ENCODE data around the gene OTOG.

Gene OTOG

DNA sequence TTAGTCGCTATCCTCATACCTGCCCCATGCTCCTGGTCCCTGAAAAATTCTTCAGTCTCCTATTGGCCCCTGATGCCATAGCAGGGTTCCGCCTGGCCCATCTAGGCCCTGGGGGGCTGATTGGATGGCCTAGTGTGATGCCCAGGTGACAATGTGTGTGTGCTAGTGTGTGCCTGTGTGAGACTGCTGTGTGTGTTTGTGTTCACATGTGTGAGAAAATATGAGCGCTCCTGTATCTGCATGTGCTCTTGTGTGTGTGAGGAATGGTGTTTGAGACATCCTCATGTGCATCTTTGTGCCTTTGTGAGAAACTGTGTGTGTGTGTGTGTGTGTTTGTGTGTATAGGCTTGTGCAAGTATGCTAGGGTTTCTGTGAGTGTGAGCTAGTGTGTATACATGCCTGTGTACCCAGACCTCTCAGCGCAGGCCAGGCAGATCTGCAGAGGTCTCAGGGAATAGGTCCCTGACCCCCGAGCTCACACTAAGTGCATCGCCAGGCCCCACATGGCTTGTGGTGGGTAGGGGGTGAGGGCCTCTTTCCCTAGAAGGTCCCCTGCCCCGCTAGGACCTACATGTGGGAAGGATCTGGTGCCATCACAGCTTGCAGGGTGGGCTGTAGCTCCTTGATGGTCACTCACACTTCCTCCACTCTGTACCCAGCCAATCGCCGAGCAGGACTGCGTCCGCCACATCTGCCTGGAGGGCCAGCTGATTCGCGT lies 64.6 kb downstream of the OTOG start:
- H3K27ac ChIP-seq (ENCODE audit: low read depth, low read length) = no peak overlapping the region
- no peaks in the 10 kb centered on the region for H4K20me1 ChIP-seq (ENCODE audit: low read depth, low read length)
- no peak for TF ChIP-seq EZH2phosphoT487 (conservative IDR thresholded peaks at IDR 0.05; ENCODE audit: low read length)
- TF ChIP-seq, protein P1, sequence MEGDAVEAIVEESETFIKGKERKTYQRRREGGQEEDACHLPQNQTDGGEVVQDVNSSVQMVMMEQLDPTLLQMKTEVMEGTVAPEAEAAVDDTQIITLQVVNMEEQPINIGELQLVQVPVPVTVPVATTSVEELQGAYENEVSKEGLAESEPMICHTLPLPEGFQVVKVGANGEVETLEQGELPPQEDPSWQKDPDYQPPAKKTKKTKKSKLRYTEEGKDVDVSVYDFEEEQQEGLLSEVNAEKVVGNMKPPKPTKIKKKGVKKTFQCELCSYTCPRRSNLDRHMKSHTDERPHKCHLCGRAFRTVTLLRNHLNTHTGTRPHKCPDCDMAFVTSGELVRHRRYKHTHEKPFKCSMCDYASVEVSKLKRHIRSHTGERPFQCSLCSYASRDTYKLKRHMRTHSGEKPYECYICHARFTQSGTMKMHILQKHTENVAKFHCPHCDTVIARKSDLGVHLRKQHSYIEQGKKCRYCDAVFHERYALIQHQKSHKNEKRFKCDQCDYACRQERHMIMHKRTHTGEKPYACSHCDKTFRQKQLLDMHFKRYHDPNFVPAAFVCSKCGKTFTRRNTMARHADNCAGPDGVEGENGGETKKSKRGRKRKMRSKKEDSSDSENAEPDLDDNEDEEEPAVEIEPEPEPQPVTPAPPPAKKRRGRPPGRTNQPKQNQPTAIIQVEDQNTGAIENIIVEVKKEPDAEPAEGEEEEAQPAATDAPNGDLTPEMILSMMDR (IDR thresholded peaks at IDR 0.05; ENCODE audit: insufficient read depth, low read length, poor library complexity, severe bottlenecking) = no peak
- no peaks in the 10 kb centered on the region for H3K79me2 ChIP-seq (ENCODE audit: insufficient read depth, low read length)
- no peak overlapping the region for H3K4me3 ChIP-seq (ENCODE audit: insufficient read depth, low read length, poor library complexity, severe bottlenecking)
- no peak overlapping the region for H2AFZ ChIP-seq (ENCODE audit: low read depth, low read length, severe bottlenecking)
- no peaks in the 10 kb centered on the region for H3K9me2 ChIP-seq (replicated peaks; ENCODE audit: insufficient read depth, low read length)
- no peaks in the 10 kb centered on the region for H3K36me3 ChIP-seq (ENCODE audit: low read length)
- H3K27me3 ChIP-seq (ENCODE audit: low read length) = no peaks in the 10 kb centered on the region
- H3K4me2 ChIP-seq (ENCODE audit: low read depth, low read length, poor library complexity, severe bottlenecking) = no peak overlapping the region
- no peaks in the 10 kb centered on the region for H3F3A ChIP-seq (ENCODE audit: insufficient read depth)
- H3K9me3 ChIP-seq (ENCODE audit: insufficient read depth, low read length) = no peaks in the 10 kb centered on the region
- no peak overlapping the region for H3K9ac ChIP-seq (ENCODE audit: low read length)

DNA sequence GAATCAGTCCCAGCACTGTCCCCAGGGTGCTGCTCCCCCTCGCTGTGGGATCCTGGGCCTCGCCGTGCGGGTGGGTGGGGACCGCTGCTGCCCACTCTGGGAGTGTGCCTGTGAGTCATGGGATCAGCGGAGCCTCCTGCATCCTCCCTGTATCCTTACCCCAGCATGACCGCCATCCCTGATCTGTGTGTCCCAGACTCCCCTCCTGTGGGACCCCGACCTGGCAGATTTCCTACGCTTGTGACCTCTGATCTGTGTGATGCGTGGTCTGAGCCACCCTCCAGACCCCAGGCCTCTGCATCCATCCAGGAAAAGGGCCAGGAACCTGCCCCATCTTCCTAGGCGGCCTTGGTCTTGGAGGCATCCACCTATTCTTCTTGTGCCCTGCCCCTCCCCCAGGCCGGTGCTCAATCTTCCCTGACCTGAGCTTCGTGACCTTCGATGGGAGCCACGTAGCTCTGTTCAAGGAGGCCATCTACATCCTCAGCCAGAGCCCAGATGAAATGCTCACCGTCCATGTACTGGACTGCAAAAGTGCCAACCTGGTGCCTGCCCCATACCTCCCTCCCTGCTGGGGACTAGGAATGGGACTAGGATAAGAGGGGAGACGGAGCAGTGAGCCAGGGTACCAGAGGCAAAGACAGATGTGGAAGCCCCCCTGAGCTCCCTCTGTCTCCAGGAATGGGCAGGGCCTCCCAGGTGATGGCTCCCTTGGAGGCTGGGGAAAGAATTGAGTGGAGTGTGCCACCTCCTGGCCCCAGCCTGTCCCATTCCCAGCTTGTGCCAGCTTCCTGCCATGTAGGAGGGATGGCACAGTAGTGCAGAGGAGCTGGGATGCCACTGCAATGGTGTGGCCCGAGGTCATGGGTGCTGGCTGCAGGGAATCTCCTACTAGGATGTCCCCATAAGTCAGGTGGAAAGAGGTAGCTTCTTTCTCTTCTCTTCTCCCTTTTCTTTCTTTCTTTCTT lies 65.4 kb downstream of the OTOG start:
- Histone ChIP-seq H3K9ac (ENCODE audit: low read length) (no peak overlapping the region), H3K27me3 (ENCODE audit: low read length) (no peaks in the 10 kb centered on the region), H4K20me1 (ENCODE audit: low read depth, low read length) (peaks cover 3% of the 10 kb centered on the region; the same call in 1 of the 2 replicates), H3K27ac (ENCODE audit: low read depth, low read length) (no peak overlapping the region), H2AFZ (ENCODE audit: low read depth, low read length, severe bottlenecking) (no peak overlapping the region), H3K9me2 (replicated peaks; ENCODE audit: insufficient read depth, low read length) (no peaks in the 10 kb centered on the region), H3K79me2 (ENCODE audit: insufficient read depth, low read length) (no peaks in the 10 kb centered on the region), H3K4me3 (ENCODE audit: insufficient read depth, low read length, poor library complexity, severe bottlenecking) (no peak overlapping the region), H3F3A (ENCODE audit: insufficient read depth) (no peaks in the 10 kb centered on the region), H3K4me2 (ENCODE audit: low read depth, low read length, poor library complexity, severe bottlenecking) (no peak overlapping the region), H3K36me3 (ENCODE audit: low read length) (no peaks in the 10 kb centered on the region), H3K9me3 (ENCODE audit: insufficient read depth, low read length) (no peaks in the 10 kb centered on the region)
- TF ChIP-seq EZH2phosphoT487 (conservative IDR thresholded peaks at IDR 0.05; ENCODE audit: low read length) = no peak
- TF ChIP-seq, protein P1 (IDR thresholded peaks at IDR 0.05; ENCODE audit: insufficient read depth, low read length, poor library complexity, severe bottlenecking) = no peak

DNA sequence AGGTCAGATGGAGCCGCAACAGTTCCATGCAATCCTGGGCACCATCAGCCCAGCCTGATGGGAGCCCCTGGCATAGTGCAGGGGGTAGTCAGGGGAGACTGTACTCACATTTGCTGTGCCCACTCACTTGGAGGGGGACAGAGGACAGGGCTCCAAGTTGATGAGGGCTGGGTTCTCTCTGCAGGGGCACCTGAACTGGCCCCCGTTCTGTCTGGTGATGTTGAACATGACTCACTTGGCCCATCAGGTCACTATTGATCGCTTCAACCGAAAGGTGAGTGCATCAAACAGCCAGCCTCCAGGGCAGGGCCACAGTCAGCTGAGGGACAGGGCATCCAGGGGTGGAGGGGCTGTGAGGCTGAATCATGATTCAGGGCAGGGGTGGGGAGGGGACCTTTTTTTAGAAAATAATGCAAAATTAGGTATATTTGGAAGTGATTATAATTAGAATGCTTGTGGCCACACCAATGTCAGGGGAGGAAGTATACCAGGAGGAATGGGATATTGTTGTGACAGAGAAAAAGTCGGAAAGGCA lies 66.4 kb downstream of the OTOG start:
- H3K9me3 ChIP-seq (ENCODE audit: insufficient read depth, low read length) = no peaks in the 10 kb centered on the region
- no peak overlapping the region for H3K27ac ChIP-seq (ENCODE audit: low read depth, low read length)
- H3K27me3 ChIP-seq (ENCODE audit: low read length) = no peaks in the 10 kb centered on the region
- H3K79me2 ChIP-seq (ENCODE audit: insufficient read depth, low read length) = no peaks in the 10 kb centered on the region
- no peak for TF ChIP-seq EZH2phosphoT487 (conservative IDR thresholded peaks at IDR 0.05; ENCODE audit: low read length)
- TF ChIP-seq, protein P1 (IDR thresholded peaks at IDR 0.05; ENCODE audit: insufficient read depth, low read length, poor library complexity, severe bottlenecking) = no peak
- H3K4me2 ChIP-seq (ENCODE audit: low read depth, low read length, poor library complexity, severe bottlenecking) = no peak overlapping the region
- H2AFZ ChIP-seq (ENCODE audit: low read depth, low read length, severe bottlenecking) = no peak overlapping the region
- H3K9me2 ChIP-seq (replicated peaks; ENCODE audit: insufficient read depth, low read length) = no peaks in the 10 kb centered on the region
- no peaks in the 10 kb centered on the region for H3K36me3 ChIP-seq (ENCODE audit: low read length)
- H3F3A ChIP-seq (ENCODE audit: insufficient read depth) = no peaks in the 10 kb centered on the region
- H3K9ac ChIP-seq (ENCODE audit: low read length) = no peak overlapping the region
- H4K20me1 ChIP-seq (ENCODE audit: low read depth, low read length) = peaks cover 3% of the 10 kb centered on the region; the same call in 1 of the 2 replicates
- no peak overlapping the region for H3K4me3 ChIP-seq (ENCODE audit: insufficient read depth, low read length, poor library complexity, severe bottlenecking)

Data from SU-DHL-6 (cell line).